22Rv1 (cell line): ENCODE results near the gene ADAMTS17.
A peak's percentile ranks its signal among the peaks of the same experiment; 100 is the strongest.

Experiments
- ZFX ChIP-seq: fragments of 450-650 bp; IDR thresholded peaks from 2 replicates; pipeline ENCODE4 v1.6.1; 2017; ENCODE audit warnings: antibody characterized with exemption, borderline replicate concordance
- TF ChIP-seq, protein P1 (sequence below): fragments of 450-650 bp; IDR thresholded peaks from 2 replicates; pipeline ENCODE4 v1.5.1; 2017; ENCODE audit warnings: mild to moderate bottlenecking

DNA sequence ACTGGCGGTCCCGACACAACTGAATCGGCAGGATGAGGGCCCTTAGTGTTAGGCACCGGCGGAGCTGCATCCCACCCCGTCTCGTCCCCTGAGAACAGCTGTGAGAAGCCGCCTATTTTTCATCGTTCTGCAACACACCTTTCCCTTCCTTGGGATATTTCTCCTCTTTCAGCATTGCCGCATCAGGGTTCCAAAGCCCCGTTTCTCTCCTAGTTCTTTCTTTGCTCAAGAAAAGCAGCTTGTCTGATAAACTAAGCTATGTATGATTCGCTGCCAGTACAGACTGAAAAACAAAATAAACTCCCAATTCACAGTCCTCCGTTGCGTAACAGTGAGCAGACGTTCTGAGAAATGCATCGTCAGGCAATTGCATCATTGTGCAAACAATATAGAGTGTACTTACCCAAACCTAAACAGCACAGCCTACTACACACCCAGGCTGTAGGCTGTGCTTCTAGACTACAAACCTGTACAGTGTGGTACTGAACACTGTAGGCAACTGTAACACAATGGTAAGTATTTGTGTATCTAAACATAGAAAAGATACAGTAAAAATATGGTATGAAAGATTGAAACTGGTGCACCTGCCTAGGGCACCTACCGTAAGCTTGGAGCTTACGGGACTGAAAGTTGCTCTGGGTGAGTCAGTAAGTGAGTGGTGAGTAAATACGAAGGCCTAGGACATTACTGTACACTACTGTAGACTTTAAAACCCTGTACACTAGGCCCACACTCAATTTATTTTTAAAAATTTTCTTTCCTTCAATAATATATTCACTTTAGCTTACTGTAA, 8.9 kb upstream of the ADAMTS17 start:
- TF ChIP-seq, protein P1, sequence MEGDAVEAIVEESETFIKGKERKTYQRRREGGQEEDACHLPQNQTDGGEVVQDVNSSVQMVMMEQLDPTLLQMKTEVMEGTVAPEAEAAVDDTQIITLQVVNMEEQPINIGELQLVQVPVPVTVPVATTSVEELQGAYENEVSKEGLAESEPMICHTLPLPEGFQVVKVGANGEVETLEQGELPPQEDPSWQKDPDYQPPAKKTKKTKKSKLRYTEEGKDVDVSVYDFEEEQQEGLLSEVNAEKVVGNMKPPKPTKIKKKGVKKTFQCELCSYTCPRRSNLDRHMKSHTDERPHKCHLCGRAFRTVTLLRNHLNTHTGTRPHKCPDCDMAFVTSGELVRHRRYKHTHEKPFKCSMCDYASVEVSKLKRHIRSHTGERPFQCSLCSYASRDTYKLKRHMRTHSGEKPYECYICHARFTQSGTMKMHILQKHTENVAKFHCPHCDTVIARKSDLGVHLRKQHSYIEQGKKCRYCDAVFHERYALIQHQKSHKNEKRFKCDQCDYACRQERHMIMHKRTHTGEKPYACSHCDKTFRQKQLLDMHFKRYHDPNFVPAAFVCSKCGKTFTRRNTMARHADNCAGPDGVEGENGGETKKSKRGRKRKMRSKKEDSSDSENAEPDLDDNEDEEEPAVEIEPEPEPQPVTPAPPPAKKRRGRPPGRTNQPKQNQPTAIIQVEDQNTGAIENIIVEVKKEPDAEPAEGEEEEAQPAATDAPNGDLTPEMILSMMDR = peak; percentile 4
- TF ChIP-seq ZFX = no peak
